HTERT RPE-1 (cell line): ENCODE measurements around the gene E2F4.

ENCODE experiments used
- in situ Hi-C: fragments of 300-500 bp; cut with MboI; formaldehyde crosslinking; loops from 4 replicates; pipeline ENCODE4 v1.14.3; 2020; ENCODE audit warnings: low sequenced_read_pairs

Gene E2F4

DNA sequence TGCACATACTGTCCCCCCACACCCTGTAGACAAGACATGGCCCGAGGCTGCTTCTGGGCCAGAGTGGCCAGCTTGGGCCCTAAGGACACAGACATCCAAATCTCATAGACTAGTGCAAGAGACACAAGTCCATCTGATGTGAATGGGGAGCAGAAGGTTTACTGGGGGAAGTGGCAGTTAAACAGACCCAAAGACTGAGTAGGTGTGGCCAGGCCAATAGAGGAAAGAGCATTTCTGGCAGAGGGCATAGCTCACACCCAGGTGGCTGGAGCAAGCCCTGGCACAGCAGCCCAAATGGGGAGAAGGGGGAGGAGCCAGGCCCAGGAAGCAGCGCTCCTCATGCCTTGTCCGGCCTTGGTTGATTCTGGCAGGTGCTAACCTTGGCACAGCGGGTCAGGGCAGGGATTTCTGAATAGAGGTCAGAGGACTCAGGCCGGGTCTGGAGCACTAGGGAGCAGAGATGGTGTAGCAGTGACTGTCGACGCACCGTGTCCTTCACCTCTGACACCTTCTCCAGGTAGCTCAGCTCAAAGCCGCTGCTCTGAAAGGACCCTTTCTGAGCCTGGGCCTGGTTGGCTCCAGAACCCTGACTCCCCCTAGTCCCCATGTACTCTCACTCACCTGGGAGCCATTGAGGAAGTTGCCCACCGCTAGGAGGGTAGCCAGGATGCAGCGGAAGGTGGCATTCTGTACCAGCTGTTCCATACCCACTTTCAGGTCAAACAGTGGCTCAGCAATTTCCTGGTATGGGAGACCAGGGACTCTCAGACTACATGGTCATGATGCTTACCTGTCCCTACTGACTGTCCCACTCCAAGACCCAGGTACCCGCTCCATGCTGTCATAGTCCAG, 39.1 kb downstream of the E2F4 start:
- in situ Hi-C loops = no loop called here

DNA sequence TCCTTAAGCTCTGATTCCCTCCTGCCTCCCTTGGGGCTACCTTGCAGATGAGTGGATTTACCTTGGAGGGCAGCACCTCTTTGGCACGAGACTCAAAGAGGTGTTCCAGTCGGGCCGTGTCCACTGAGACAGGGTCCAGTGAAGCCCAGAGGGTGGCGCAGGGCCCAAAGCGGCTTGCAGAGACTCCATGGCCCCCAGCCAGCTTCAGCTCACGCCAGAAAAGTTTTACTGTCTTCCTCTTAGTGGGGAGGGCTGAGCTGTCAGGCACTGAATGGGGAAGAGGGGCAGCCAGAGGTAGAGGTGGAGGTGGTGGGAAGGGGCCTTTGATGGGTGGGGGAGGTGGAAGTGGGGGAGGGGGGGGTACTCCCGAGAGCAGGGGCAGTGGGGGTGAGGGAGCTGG, 41.6 kb downstream of the E2F4 start:
- in situ Hi-C loops = no loop called here

DNA sequence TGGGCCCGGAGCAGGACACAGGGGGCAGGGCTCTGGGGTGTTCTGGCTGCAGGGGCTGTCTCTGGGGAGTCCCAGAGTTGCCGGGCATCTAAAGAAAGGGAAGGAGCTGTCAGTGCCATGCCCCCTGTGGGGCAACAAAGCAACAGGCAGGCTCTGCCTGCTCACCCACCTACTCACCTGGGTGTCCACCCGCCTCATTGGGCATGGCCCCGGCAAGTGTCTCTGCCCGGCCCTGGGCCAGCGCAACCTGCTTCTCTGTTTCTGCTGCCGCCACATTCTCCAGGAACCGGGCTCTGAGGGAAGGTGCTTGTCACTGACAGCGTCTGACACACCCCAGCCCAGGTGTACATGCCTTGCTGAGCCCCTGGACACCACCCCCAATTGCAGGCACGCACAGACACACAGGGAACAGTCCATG, 42.2 kb downstream of the E2F4 start:
- in situ Hi-C loops = no loop called here

DNA sequence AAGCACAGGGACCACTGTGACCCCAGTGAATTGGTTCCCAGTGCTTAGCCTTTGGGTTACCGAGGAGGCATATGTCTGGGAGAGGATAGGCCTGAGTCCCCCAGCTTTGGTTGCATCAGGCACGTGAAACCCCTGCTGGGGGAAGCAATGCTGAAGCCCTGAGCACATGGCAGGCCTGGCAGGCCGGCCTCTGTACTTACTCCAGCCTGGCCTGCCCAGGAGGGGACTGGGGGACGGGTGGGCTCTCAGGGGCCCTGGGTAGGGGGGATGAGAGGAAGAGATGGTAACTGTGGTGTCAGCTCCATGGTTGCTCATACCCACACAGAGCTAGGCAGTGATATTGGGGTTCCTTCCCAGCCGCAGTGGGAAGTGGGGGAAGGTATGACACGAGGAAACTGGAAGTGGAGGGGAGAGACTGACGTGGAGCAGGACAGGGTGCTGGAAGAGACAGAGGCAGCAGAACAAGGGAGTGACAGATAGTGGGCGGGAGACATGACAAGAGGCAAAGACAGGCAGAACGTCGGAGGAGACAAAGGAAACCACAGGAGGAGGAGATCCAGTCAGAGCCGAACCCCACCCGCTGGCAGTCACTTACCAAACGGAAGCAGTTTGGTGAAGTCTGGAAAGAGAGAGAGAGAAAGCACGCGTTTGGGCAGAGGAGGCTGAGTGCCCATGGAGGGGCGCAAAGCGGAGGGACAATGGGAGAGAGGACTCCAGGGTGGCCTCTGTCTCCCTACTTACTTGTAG, 44.0 kb downstream of the E2F4 start:
- in situ Hi-C loops = no loop called here

DNA sequence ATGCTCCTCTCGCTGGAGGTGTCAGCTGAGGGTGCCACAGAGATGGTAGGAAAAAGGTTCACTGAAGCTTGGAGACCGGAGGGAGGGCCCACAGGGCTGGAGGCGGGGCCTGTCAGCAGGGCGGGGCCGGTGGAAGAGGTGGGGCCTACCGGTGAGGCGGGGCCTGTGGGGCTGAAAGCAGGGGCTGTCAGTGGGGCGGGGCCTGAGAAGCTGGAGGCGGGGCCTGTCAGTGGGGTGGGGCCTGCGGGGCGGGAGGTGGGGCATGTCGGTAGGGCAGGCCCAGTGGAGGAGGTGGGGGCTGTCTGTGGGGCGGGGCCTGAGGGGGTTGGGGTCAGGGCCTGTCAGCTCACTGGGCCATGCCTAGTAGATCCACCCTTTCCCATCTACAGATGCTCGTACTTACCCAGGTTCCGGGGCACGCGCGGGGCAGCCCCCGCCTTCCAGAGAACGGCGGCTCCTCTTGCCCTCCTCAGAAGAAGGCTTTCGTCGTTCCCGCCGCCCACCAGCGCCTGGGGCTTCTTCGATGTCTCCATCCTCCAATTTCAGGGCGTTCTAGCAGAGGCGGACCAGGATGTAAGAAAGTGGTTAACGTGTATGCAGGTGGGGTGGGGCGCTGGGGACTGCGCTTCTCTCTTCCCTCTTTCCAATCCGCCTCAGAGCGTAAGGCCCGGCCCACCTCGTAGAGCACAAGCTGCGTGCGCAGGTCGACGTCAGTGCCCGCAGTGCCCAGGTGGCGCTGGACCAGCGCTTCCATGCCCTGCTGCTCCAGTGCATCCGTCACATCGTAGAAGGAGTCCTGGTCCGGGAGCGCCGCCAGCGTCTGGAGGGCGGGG, 44.8 kb downstream of the E2F4 start:
- in situ Hi-C loops = no loop called here

DNA sequence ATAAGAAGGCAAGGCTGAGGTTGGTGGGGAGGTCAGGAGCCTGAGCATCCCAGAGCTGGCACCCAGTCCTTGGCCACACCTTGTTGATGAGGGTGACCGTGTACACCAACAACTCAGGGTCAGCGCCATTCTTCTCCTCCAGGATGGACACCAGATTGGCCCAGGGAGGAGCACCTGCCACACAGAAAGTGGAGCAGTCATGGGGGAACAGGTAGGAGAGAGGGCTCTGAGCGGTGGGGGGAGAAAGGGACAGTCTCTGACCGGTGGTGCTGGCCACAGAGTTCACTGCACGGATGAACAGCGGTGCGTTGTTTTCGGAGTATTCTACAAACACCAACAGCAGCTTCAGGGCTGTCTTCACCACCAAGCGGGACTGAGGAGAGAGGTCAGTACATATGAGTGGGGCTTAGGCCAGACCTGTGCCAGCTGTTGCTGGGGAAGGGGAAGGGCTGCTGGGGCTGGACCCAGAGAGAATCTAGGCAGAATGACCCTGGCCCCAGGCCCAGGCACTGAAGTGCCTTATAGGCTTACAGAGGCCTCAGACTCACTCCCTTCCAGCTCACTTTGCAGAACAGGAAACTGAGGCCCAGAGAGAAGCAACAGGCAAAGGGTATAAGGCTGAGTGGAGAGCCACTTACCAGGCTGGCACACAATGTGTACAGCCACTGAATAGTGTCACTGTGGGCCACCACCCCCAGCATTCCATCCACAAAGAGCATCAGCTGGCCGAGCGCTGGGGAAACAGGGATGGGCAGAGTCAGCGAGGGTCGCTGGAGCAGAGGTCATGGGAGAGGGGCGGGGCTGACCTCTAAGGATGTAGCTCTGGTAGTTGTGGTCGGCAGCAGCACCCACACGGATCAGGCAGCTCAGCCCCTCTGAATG, 45.7 kb downstream of the E2F4 start:
- in situ Hi-C loops = no loop called here

DNA sequence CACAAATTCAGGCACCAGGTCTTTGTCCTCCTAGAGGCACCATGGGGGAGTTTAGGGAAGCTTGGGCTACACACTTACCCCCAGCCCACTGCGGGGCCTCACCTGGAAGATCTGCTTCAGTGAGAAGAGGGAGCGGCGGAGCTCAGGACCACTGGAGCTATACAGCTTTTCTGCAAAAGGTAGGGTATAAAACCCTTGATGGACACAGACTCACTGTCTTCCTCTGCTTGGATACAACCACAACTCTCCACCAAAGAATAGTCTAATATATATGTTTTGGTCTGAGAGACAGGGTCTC, 46.3 kb downstream of the E2F4 start:
- in situ Hi-C loops = no loop called here

DNA sequence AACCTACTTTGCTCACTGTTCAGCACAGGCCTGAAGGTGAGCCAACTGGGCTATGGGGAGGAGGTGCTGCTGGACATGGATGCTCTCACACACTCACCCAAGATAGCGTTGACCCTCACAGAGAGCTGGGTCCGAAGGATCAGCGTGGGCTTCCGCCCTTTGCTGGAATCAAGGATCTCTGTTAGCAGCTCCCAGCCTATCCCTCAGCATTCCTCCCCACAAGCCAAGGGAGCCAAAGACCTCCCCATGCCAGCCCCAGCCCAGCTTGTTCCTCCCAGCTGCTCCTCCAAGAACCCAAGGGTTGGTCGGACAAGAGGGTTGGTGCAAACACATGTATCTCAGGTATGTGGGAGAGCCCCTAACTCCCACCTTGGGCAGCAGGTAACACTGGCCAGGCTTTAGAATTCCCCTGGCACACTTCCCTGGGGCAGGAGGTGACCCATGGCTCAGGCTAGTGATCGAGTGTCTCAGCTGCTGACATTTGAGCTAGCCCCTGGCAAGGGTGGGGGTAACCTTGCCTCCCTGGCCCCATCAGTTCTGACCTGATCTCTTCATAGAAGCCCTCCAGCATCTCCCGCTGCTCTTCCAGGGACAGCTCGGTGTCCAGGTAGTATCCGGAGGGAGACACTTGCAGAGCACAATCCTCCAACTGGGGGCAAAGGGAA, 47.0 kb downstream of the E2F4 start:
- in situ Hi-C loops = no loop called here

DNA sequence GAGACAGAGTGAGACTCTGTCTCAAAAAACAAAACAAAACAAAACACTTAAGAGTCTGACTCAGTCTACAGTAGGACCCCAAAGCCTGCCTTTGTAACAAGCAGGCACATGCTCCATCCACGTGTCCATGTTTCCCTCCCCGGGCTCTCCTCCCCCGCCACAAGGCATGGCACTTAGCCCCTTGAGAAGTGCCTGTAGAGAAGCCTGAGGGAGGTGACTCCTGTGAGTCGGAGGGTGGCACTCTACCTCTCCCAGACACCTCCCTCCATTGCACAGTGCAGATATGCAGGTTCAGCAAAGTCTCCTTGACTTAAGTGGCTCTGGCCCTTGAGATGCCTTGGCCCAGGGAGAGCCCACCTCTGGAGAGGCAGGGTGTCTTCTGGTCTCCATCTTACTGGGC, 48.6 kb downstream of the E2F4 start:
- in situ Hi-C loops = no loop called here

DNA sequence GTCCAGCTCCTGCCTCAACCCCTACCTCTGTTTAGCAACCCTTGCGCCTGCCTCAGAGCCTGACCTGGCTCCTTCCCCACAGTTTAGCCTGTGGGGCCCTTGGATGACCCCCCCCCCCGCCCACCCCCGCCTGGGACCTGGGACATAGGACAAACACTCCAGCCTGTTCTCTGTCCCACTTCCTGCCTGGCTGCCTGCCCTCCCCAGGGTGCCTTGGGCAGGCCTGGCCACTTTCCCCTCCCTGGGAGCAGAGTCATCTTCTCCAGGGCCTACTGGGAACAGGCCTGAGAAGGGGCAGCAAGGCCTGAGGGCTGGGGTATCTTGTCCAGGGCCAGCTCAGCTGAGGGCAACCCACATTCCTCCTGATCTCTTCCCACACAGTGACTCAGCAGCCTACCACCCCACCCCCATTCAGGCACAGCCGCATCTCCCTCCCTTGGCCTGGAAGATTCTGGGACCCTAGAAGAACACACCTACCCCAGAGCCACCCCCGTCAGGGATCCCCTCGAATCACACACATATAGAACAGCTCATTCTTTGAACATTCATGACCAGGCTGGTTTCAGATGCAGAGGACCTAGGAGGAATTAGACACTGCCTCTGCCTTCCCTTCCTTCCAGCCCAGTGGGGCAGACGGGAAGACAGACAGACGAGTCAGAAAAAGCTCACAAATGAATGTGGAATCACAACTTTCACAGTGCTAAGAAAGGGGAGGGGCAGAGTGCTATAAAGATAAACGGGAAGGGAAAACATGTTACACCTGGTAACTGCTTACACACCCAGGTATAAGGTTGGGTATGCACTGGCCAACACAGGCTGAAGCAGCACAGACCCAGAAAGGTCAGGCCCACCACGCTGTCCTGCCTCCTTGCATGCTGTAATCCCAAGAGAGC, 49.3 kb downstream of the E2F4 start:
- in situ Hi-C loops = no loop called here

DNA sequence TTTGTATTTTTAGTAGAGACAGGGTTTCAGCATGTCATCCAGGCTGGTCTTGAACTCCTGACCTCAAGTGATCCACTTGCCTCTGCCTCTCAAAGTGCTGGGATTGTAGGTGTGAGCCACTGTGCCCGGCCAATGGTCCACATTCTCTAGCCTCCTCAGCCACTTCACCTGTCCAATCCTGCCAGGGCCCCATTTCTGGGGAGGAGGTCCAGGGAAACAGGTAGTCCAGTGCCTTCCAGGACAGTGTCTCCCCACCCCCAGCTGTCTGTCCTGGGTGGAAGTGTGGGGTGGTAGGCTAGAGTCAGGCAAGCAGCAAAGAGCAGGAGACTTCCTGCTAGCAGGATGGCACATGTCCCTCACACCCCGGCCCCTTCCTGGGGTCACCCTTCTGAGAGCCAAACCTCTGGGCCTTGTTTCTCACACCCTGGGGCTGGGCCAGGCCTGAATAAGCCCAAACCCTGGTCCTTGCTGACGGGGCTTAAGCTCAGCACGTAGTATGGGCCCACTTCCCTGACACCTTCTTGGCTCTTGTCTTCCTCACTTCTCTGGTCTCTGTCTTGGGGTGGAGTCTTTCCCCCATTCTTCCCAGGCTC, 50.3 kb downstream of the E2F4 start:
- in situ Hi-C loops = no loop called here

DNA sequence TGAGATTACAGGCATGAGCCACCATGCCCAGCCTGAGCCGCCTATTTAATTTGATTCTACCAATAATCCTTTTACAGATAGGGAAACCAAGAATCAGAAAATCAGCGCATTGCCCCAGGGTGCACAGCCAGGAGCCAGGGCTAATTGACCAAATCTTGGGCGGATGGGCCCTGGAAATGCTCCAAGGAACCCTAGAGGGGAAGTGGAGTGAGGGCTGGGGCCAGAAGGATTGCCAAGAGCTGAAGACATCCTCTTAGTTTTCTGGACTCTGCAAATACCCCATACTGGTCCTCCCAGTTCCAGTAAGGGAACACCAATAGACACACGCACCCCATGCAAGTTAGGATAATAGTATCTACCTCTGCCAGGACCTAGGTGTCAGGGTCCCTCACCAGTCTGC, 51.5 kb downstream of the E2F4 start:
- in situ Hi-C loops = no loop called here

DNA sequence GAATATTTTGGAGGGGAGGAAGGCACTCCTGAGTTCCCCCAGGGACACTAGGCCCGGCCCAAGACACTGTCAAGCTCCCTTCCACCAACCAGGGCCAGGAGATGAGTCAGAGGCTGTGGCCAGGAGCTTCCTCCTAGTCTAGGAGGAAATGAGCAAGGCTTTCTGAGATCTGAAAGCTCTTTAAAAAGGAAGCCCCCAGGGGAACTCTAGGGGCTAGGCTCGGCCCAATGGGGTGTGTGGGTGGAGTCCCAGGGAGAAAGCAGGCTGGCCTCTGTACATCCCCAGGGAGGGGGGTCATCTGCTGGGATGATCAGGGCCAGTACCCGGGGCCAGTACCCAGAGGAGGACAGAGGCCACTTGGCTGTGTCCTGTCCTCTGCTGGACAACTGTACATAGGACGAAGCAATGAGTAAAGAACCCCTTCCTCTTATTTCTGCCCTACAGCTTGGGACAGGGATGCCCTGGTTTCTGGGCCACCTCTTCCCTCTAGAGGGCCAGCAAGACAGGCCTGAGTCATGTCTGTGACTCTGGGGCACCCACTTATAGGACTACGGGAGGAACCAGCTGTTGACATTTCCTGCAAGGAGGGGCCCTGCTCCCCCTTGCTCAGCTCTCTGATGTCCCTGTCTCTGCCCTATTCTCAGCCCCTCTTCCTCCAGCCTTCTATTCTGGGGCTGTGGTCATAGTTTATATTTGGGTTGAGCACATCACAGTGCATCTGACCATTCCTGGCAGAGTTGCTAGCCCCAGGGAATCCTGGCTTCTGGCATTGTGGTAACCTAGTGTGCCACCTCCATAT, 52.6 kb downstream of the E2F4 start:
- in situ Hi-C loops = no loop called here

DNA sequence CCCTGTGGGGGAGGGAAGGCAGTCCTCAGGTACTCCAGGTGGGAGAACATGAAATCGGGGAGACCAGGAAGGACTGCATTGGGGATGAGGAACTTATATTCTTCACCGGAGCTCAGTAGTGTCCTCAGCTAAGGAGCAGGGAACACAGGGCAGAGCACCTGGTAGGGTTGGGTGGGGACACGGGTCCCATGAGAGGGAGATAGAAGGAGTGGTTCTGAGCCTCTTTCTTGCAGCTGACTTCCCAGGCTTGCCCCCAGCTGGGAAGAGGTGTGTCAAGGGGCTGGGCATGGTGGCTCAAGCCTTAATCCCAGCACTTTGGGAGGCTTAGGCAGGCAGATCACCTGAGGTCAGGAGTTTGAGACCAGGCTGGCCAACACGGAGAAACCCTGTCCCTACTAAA, 53.2 kb downstream of the E2F4 start:
- in situ Hi-C loops = no loop called here

DNA sequence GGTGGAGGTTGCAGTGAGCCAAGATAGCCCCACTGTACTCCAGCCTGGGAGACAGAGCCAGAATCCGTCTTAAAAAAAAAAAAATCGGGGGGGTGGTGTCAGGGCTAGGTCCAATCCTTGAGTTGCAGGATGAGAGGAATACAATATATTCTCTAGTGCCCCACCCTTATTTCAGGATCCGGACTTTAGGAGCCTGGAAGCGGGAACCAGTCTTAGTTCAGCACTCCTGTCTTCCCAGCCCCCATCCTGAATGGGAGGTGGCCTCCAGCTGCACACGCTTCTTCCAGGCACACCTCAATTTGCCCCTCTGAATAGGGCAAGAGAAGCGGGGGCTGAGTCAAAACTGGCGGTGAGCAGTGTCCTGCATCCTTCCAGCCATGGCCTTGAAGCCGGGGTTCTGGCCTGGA, 53.7 kb downstream of the E2F4 start:
- in situ Hi-C loops = no loop called here

DNA sequence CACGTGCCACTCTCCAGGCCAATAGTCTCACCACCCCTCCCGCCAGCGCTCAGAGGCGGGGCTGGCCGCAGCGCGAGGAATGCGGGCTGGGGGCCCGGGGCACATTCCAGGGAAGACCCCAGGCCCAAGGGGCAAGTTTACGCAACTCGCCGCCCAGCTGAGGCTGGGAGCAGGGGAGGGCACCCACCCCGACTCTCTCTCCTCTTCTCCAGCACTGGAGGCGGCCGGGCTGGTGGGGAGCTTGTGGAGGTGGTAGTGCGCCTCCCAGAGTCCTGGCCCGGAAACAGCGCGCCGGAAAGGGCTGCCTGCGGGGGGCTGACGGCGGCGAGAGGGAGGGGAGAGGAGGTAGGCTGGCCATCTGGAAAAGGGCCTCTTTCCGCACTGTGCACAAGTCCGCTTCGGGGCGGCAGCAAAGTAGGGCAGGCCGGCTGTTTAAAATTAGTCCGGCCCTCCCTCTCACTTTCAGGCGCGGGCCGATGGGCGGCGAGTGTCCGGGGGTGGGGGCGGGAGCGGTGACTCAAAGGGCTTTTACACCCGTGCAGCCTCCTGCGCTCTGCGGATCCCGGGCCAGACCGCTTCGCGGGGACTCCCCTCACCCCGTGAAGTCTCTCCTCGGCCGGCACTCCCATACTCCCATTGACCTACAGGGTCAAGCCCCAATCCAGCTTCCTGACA, 54.3 kb downstream of the E2F4 start:
- in situ Hi-C loops = no loop called here

DNA sequence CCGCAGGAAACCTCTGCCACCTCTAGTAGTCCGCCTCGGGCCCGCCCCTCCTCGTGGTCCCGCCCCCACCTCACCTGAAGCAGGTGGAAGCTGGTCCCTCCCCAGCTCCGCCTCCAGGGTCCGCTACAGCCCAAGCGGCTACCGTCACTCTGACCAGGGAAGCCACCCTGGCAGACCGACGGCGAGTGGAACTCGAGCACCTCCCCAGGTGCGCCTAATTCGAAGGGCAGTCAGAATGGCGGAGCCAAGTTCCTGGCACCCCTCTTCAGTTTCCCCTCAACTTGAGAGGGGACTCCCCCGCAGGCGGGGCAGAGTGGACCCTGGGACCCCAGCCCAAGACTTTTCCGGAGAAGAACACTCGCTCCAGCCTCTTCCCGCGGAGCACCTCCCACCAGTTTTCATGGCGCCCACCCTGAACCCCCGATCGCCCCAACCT, 54.8 kb downstream of the E2F4 start:
- in situ Hi-C loops = no loop called here
